ENCODE results near the gene ZNF264.
"Not testable (repeated sequence)": the region's sequence is repeated elsewhere in the genome, so short reads cannot be mapped to it uniquely, and the experiment has no call there.

Gene ZNF264

GRCh38 chr19:57191141-57192076 lies at the start of gene ZNF264:
Gene ZNF264, plus strand, starts transcription at chr19:57191500. Its CDS starts 414 bp downstream, at chr19:57191914.
- DNase-seq, result peak; percentile 60

GRCh38 chr19:57141699-57142098 lies 49.6 kb upstream of the ZNF264 start:
- DNase-seq, result no peak

- DNase-seq, result no peak
Observed at GRCh38 chr19:57152921-57153320, 38.4 kb upstream of the ZNF264 start.

- DNase-seq, result no peak
Observed at GRCh38 chr19:57161985-57162539, 29.2 kb upstream of the ZNF264 start.

DNA sequence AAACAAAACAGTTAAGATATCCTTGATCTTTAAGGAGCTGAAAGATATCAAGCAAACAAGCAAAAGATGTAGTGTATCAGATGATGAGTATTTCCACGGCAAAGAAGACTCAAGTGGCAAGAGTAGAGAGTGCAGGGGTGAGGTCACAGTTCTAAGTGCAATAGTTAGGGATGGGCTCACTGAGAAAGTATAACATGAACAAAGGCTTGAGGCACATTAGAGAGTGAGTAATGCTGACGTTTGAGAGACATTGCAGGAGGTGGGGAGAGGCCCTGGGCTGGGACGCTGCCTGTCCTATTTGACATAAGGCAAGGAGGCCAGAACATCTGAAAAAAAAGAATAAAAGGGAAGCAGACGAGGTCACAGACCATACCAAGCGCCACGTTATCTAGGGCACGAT lies 25.5 kb upstream of the ZNF264 start:
- no peak for DNase-seq

- DNase-seq, result no peak
Observed at GRCh38 chr19:57167385-57167784, 23.9 kb upstream of the ZNF264 start, which contains the start of gene DUXA. Gene DUXA, minus strand, starts transcription at chr19:57167485. Its CDS starts 42 bp downstream, at chr19:57167443.

GRCh38 chr19:57171551-57172081 lies 19.7 kb upstream of the ZNF264 start:
- DNase-seq, result no peak

DNA sequence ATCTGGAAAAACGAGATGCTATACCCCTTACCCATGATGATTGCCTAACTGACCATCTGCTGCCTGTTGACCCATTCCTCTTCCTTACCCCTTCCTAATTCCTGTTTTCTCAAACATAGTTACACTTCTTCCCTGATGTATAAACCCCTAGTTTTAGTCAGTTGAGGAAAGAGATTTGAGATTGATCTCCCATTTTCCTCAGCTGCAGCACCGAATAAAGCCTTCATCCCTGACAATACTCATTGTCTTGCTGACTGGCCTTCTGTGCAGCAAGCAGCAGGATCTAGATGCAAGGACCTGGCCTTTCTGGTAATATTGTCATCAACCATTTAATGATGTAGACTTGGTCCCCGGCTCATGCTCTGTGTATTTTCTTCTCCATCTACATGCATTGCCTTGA lies 999 bp upstream of the ZNF264 start:
- no peak for DNase-seq

GRCh38 chr19:57192077-57192420 lies 749 bp downstream of the ZNF264 start:
- no peak for DNase-seq

DNA sequence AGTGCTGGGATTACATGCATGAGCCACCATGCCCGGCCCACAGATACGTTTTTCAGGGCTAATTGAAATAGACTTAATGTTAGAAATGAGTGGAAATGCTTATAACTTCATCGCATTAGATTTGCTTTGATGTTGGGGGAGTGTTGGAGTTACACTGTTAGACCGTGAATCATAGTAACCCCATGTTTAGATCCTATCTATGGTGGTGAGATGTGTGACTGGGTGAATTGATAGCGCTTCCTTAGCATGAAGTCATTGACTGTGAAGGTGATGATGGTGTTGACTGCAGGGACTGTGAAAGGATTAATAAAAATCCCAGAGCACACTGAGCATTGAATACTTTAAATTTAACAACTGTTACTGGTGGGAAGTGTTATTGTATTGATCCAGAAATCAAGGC lies 1.7 kb downstream of the ZNF264 start:
- DNase-seq, result no peak

DNA sequence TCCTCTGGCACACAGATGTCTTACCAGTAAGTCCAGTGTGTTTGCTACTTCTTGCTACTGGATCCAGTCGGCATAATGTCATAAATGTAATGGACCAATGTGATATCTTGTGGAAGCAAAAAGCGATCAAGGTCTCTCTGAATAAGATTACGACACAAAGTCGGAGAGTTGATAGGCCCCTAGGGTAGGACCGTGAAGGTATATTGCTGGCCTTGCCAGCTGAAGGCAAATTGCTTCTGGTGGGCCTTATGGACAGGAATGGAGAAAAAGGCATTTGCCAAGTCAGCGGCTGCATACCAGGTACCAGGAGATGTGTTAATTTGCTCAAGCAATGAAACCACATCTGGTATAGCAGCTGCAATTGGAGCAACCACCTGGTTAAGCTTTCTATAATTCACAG lies 6.6 kb downstream of the ZNF264 start:
- DNase-seq, result not testable (repeated sequence)

DNA sequence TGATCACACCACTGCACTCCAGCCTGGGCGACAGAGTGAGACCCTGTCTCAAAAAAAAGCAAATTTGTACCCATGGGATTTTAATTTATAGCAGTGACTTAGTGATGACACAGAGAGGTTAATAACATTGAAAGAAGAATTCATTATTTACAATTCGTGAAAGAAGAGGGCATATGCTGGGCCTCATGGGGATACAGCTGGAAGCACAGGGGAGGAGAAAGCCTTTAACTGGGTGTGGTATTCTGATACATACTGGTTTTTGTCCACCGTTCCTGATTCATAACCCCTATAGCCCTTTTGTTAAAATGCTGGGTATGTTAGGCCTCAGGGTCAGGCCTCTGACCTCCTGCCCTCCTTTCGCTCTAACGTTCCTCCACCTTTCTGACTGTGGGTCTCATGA lies 10.9 kb downstream of the ZNF264 start:
- no peak for DNase-seq

DNA sequence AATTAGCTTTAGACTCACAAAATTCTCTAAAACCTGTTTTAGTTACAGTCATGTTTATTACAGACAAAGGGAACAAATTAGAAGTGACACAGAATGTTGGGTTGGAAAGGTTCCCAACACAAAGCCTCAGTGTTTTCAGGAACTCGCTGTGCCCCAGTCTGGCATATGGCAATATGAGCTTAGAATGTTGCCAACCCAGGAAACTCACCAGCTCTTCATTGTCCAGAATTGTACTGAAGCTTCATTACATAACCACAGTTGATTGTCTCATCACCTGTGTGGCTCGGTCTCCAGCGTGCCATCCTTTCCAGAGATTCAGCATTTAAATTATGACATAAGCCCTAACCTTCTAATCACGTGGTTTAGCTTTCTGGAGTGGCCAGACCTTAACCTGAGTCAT lies 19.1 kb downstream of the ZNF264 start:
- DNase-seq, result no peak

DNA sequence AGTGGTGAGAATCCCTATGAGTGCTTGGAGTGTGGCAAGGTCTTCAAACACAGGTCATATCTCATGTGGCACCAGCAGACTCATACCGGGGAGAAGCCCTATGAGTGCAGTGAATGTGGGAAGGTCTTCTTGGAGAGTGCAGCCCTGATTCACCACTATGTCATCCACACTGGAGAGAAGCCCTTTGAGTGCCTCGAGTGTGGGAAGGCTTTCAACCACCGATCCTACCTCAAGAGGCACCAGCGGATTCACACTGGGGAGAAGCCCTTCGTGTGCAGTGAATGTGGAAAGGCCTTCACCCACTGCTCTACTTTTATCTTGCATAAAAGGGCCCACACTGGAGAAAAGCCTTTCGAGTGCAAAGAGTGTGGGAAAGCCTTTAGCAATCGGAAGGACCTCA lies 20.8 kb downstream of the ZNF264 start:
- no peak for DNase-seq

GRCh38 chr19:57227502-57227901 lies 36.2 kb downstream of the ZNF264 start:
- DNase-seq, result no peak

GRCh38 chr19:57231686-57232085 lies 40.4 kb downstream of the ZNF264 start:
- DNase-seq, result no peak

GRCh38 chr19:57233207-57233606 lies 41.9 kb downstream of the ZNF264 start:
- DNase-seq, result no peak

GRCh38 chr19:57239982-57240310 lies 48.6 kb downstream of the ZNF264 start:
- DNase-seq, result no peak

- peak; percentile 73 for DNase-seq
Observed at GRCh38 chr19:57240311-57241090, 49.2 kb downstream of the ZNF264 start, which contains the start of gene ZNF805. Gene ZNF805, plus strand, starts transcription at chr19:57240632. Its CDS starts 260 bp downstream, at chr19:57240892.

DNA sequence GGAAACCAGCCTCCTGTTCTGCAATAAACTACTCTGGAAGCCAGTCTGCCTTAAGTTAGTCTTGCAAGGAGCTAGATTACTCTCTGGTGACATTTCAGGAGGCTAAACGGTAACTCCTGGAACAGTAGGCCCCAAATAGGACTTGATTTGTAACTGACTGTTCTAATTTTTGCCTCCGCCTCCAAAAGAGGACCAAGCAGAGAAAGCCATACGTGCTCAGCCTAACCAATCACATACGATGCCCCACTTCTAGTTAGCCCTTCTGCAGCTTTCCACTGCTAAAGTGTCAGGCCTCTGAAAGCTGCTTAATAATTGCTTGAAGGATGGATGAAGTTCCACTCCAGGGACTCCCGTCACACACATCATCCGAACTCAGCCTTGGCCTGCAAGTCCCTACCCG lies 49.9 kb downstream of the ZNF264 start:
- no peak for DNase-seq

GRCh38 chr19:57242821-57243220 lies 51.5 kb downstream of the ZNF264 start:
- no peak for DNase-seq

GRCh38 chr19:57244513-57244912 lies 53.2 kb downstream of the ZNF264 start:
- no peak for DNase-seq

DNA sequence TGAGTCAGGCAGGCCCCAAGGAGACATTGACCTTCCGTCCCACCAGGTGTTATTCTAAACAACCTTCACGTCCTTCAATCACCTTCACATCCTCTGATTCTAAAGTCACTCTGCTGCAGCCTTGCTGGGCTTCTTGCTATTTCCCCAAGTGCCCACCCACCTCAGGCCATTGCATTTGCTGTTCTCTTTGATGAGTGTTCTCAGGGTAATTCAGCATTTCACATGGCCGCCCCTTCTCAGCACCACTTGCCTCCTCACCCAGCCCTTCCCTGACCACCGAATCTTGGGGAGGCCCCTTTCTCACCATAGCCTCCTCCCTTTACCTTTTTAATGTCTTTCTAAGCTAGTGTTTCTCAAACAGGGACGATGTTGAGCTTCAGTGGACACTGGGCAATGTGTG lies 53.8 kb downstream of the ZNF264 start:
- no peak for DNase-seq
